HL-60/S4 treated with phorbol 12-myristate 13-acetate at 8.2 ng/mL for 4 days and 3 days (cell line): Measurements from ENCODE around the gene CYB5R2.
"Not testable (repeated sequence)": the region's sequence is repeated elsewhere in the genome, so short reads cannot be mapped to it uniquely, and the experiment has no call there.

Experiments used
- in situ Hi-C: fragments of 300-500 bp; cut with MboI; formaldehyde crosslinking; loops from 2 replicates; pipeline ENCODE4 v1.15.0; 2022; ENCODE audit warnings: low sequenced_read_pairs

The CYB5R2 gene

DNA sequence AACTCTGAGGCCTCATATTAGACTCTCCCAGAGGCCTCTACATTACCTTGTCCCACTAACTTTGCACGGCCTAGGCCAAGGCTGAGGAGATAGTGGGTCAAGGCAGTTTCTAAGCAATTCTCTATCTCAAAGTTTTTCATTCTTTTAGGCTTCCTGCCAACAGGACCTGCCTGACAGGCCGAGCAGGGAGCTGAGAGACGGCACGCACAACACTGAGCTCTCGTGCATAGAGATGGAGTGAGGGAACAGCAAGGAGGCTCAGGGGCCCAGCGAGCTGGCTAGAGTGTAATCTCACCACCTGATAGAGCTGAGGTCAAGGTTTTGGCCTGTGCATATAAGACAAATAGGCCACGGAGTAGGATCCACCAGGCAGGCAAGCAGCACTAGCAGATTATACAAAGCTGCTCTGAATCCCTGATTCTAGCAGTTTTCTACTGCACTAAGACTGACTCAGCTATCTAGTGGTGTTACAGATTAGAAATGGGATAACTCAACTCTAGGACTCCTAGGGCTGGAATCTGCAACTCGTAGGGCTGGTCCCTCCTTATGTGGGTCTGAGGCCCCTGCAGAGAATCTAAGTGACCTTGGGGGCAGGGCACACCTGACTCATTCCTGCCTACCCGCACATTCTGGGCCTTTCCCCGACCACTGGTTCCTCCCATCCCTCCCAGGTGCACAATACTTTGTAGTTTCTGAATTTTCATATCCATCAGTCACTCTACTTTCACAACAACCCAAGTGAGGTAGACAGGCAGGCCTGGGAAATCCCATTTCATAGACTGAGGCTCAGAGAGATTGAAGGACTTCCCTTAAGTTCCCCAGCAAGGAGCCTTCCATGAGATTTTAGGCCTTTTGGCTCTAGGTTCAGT is 1.7 kb downstream of the CYB5R2 start:
- in situ Hi-C loops, result no loop called here

DNA sequence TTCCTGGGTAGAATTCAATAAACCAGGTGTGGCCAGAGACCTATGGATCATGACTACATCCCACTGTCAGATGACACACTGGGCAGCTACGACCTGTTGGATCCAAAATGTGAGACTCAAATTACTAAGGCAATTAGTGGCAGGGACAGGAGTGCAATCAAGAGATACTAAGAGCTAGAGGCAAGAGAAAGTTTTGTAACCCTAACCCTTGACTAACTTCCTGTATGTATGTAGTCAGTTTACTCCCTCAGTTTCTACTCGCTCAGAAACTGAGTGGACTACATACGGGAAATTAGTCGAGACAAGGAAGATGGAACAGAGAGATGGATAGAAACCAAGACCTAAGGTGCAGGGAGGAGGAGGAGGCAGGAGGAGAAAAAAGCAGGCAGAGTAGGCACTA is 2.7 kb downstream of the CYB5R2 start:
- in situ Hi-C loops, result no loop called here

DNA sequence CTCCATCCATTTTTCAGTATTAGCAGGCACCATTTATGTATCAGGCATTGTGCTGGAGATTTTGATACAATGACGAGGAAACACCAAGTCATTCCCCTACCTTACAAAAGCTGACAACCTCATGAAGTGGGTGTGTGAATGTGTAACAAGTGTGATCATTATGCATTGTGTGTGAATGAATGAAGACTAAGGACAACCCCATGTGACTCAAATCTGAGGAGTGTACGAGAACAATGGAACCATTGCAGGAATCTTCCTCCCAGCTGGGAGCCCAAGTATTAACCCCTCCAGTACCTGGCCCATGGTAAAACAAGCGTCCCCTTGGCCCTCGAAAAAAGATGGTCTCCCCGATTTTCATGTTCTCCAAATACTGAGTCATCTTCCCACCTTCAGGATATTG is 4.4 kb downstream of the CYB5R2 start:
- in situ Hi-C loops, result no loop called here

DNA sequence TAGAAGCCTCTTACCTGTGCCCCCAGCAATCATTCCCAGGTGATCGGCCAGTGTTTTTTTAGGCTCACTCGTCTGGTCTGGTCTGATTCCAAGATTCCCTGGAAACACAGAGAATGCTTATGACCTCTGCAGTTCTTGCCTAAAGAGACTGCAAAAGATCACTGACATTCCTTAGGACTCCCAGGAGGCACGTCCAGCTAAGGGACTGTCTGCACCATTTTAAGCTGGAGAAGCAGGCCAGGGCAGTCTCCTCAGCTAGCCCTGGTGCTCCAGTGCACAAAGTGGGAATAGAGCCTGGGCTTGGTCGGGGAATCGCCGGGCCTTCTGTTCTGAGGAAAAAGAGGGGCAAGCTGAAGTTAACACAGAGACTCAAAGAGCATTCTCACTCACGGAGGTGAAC is 4.8 kb downstream of the CYB5R2 start:
- in situ Hi-C loops, result no loop called here

DNA sequence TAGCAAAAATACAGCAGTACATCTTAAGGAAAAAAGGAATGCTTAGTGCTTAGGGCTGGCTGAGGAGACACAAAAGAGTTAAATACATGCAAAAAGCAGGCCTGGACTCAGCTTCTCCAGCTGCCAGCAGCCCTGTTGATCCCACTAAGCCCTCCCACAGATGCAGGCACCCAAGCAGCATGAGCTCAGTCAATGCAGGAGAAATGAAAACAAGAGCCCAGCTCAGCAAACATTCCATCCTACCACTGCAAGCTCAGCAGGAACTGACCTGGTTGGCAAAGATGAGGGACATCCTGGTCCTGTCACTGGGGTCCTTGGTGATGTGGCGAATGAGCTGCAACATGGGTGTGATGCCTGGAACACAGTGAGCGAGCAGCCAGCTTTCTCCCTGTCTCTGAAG is 5.8 kb downstream of the CYB5R2 start:
- in situ Hi-C loops, result no loop called here

DNA sequence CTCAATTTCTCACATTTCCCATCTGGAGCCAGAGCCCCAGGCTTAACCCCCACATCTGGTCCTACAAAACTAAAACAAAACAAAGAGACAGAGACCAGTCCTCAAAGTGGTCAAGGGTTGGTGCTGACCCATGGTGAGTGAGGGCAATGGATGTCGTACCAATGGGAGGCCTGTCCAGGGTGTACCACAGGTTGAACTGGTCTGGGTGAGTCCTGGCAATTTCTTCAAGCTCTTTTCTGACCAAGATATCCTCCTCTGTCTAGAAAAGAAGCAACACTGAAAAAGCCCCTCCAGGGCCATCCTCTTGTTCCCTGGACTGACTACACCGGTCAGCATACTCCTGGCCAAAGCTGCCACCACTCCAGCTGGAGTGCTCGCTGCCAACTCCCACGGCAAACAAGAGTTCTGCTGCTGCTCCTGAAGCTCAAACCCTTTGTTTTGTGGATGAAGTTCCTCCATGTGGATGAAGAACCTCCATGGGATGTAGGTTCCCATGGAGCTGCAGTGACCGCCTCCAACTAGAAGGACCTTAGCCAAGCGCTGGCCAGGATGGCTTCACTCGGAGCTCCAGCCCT is 6.9 kb downstream of the CYB5R2 start:
- in situ Hi-C loops, result no loop called here

DNA sequence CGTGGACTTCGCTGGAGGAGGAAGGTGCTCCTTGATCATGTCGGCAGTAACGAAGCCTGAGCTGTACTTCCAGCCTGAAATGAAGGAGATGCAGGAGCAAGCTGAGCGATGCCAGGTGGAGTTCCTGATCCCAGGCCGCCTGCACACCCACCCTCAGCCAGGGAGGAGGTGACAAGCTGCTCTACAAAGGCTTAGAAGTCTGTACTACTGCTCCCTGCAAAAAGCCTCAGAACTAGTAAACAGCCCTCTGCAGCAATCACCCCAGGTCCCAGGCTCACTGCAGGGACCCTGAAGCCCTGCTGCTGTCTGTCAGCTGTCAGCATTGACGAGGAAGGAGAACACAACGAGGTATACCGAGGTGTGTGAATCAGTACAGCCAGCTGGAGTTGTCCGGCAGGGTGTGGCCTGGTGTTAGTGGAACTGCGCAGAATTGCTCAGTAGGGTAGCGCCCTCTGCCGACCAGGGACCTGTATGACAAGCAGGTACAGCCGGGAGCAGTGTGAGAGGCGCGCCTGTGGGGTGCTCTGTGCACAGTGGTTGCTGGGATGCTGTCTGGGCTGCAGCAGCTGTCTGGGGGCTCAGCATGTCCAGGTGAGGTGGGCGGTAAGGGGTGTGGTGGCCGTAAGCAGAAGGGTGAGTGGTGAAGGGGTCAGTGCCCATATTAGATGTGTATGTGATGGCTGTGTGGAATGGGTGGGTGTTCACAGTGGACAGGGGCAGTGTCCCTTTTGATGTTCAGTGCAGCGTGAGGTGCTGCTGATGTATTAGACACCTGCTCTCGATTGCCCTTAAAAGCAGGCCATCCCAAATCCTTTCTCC is 7.6 kb downstream of the CYB5R2 start:
- in situ Hi-C loops, result no loop called here

DNA sequence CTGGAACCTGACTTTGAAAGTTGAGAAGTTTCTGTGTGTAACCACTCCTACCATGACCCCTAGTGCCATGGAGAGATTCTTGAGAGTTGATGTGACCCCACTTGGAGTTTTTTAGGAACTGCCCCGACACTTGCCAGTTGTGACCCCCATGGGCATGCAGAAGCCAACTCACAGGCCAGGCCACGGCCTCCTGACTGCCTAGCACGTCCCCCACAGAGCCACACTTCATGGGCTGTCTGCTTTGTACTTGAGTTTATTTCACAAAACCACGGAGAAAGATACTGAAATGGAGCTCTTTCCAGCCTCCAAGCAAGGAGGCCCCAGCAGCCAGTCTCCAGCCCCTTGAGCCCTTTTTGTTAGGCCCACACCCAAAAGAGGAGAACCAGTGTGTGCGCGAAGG is 8.4 kb downstream of the CYB5R2 start:
- in situ Hi-C loops, result no loop called here

DNA sequence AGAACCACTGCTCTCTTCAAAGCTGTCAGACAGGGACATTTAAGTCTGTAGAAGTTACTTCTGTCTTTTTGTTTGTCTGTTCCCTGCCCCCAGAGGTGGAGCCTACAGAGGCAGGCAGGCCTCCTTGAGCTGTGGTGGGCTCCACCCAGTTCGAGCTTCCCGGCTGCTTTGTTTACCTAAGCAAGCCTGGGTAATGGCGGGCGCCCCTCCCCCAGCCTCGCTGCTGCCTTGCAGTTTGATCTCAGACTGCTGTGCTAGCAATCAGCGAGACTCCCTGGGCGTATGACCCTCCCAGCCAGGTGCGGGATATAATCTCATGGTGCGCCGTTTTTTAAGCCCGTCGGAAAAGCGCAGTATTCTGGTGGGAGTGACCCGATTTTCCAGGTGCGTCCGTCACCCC is 9.8 kb downstream of the CYB5R2 start:
- in situ Hi-C loops, result not testable (repeated sequence)

DNA sequence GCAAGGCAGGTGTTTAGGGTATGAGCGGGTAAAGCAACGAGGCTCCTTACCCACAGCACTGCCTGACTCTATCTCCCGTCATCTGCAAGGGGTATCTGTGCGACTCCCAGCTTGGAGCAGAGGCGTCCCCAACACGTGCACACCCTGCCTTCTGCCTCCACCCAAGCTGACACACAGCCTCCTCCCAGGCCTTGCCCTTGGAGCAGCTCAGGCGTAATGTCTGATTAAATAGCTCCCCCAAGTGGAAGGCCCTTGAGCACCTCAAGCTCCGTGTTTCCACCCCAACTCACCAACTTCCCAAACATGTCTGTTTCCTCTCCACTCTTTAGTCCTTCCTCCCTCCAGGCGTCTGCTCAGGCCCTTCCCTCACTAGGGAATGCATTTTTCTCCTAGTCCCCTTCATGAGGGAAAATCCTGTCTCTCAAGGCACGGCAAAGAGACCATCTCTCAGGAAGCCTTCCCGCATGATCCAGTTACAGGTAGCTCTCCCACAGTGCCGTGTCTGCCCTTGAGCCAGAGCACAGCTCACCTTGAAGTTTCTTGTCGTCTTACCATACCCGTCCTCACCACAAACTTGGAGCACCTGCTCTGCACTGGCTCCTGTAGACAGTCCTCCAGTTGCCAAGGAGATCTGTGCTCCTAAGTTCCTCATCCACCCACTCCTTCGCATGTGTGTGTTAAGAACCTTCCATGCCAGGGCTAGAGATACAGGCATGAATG is 15.8 kb downstream of the CYB5R2 start:
- in situ Hi-C loops, result no loop called here

DNA sequence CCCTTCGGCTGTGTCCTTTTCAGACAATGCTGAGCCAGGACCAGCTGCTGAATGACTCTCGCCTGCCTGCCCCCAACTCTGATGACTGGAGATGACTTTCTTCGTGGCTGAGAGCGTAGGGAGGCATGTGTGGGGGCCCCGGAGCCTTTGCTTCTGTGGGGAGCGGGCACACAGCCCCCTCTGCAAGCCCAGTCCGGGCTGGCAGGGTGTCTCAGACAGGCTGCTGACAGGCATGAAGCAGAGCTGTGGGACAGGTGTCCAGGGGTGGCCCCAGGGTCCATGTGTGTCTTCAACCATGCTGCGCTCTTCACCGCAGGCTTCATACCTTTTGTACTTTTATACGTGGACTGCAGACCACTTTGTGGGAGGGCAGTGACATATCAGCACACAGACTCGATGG is 16.6 kb downstream of the CYB5R2 start:
- in situ Hi-C loops, result no loop called here

DNA sequence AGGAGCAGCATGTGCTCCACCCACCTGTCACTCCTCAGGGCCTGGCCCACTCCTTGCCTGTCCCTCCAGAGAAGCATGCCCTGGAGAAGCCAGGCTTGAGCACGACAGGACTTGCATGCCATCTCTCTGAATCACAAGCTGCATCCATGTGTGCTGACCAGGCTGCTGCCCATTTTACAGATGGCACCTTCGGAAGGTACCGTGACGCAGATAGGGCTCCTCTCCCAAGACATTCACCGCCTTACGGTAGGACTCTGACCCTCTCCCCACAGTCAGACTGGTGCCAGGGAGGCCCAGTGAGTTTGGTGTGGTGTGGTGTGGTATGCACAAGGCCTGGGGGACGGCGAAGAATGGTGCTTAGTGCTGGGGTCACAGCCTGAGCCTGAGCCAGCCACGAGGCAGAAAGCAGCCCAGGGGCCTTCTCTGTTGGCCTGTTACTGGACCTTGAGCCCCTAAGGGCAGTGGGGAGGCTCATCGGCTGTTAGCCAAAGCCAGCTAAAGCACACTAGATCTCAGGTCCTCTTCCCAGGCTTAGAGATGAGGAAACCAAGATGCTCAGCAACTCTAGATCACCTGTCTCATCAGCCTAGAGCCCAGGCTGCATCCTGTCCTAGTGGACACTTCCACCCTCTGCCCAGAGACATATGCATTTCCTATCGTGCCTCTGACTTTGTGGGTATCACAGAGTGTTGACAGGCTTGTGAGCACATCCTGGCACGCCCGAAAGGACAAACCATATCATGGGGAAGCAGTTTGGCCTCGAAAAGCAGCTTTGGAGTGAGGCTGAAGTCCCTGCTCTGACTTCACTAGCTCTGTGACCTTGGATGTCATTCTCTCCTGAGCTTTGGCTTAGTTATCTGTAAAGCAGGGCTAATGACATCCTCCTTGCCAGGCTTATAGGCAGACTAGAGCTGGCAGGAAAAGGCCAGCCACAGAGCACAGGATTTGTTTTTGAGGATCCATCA is 17.8 kb downstream of the CYB5R2 start:
- in situ Hi-C loops, result no loop called here

DNA sequence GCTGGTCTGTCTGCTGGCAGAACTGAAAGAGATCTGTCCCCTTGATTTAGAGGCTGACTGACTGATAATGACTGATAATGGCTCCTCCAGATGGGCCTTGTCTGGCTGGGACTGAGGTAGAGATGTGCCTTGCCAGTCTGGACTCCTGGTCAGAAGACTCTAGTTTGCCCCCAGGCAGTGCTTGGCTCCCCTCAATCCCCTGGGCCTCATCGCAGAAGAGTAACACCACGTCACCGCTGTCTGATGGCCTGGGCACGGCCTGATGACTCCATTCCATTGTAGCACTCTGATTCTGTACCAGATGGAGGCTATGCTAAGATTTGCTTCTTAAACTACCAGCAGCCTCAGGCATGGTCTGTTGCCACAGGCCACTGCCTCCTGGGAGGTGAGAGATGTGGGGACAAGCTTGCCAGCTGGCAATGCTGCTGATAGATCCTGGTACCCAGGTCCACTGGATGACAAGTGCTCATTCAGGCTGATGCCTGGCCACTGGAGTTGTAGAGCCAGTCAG is 19.1 kb downstream of the CYB5R2 start:
- in situ Hi-C loops, result no loop called here

DNA sequence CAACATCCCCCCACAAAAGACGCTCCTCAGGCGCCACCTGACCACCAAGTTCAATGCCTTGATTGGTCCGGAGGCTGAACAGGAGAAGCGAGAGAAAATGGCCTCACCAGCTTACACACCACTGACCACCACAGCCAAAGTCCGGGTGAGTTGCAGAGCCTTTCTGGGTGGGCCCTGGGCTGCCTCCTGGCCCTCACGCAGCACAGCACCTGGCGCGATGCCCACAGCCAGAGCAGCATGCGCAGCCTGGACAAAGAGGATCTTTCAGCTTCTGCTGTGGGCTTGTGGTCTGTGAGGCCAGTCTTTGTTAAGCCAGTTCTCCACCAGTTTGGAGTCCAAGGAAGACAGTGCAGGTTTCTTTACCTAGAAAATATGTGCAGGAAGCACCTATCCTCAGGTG is 21.6 kb downstream of the CYB5R2 start:
- in situ Hi-C loops, result no loop called here

DNA sequence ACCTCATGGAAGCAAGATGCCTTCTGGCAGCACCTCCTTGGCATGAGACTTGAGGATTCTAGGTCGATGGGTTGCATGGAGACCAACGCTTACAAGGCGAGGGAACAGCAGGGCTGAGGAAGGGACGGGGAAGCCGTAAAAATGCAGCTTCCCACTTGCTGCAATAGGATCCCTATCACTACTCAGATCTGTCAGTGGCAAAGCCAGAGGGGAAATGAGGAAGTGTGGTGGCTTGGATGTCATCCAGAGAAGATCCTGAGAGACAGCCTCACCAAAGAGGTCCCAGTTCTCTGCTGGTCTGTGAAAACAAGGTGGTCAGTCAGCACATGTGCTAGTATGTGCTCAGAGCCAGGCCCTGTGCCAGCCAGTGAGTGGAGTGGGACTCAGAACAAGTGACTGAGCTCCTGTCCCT is 22.2 kb downstream of the CYB5R2 start:
- in situ Hi-C loops, result no loop called here

DNA sequence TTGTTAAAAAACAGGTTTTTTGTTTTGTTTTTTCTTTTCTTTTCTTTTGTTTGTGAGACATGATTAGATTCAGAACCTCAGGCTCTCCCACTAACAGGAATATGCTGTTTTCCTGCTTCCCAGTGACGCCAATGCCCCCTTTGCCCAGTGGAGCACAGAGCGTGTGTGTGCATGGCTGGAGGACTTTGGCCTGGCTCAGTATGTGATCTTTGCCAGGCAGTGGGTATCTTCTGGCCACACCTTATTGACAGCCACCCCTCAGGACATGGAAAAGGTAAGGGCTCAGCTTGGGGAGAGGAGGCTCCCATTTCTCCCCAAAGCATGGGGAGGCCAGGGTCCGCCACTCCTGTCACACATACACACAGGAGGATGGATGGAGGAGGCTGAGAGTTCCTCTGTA is 25.0 kb downstream of the CYB5R2 start:
- in situ Hi-C loops, result no loop called here

DNA sequence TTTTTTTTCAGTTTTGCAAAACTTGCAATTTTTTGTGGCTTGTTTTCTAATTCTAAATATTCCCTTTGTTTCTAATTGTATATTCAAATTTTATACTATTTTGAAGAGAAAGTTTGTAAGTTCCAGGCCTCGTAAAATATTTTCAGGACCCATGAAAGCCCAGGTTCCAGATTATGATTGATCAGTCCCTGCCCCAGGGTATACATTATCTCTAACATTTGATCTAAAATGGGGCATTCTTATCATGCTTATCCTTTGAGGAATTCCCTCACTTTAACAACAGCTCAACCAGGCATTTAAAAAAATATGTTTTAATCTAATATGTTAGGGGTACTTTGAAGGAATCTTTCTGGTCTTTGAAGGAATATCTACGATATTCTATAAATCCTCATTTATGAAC is 26.4 kb downstream of the CYB5R2 start:
- in situ Hi-C loops, result no loop called here

DNA sequence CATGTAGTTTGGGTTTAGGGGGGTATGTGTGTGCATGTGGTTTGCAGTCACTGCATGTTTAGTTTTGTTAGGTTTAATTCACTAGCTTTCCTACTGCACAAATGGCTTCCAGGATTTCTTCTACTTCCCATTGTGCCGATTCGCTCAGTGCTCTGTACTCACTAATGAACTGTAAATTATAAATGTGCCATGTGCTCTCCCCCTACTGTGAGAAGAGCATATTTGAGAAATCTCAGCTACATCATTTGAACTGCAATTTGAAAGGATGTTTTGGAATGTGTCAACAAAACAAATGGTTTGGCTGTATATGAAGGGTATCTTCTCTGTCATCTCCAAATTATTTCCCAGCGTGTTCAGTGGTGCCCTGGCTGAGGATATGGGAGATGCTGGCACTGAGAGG is 28.1 kb downstream of the CYB5R2 start:
- in situ Hi-C loops, result no loop called here

DNA sequence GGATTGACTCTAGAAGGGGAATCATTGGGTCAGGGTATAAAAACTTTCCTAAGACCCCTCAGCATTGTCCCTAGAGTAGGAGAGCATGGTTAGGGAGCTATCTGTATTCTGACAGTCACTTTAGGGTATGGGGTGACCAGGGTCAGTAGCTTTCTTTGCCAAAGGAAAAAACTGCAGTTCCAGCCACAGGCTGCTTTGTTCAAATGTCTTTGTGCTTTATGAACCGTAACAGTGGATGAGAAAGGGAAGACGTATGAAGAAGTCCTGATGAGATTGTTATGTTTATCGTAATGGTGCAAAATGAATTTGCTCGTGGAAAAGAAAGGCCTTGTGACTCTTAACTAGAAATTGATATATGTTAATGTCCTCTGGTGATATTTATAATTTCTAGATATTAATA is 30.0 kb downstream of the CYB5R2 start:
- in situ Hi-C loops, result no loop called here

DNA sequence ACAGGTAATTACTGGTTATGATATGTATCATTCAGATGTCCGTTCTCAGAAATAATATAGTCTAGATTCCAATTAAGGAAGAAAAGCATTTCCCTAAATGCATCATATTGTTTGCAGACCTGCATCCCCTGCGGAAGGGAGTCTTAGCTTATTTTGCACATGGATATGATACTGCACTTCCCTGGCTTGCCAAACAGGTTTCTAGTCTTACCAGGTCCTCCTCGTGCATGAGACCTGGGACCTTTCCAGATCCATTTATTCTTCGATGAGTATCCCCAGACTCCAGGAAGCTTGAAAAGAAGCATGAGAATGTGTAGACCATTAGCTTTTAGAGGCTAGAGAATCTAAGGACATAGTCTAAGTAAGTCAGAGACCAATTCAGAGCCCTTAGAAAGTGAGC is 30.6 kb downstream of the CYB5R2 start:
- in situ Hi-C loops, result no loop called here
